ENCODE data around the gene TFAP2C.
"Not testable (repeated sequence)": the region's sequence is repeated elsewhere in the genome, so short reads cannot be mapped to it uniquely, and the experiment has no call there.

The TFAP2C gene

GRCh38 chr20:56653211-56653610 is 24.1 kb downstream of the TFAP2C start:
- DNase-seq (ENCODE audit: low read depth): no peak

- DNase-seq (ENCODE audit: low read depth): no peak
Measured at GRCh38 chr20:56656632-56657031, 27.5 kb downstream of the TFAP2C start.

- DNase-seq (ENCODE audit: low read depth): no peak
Measured at GRCh38 chr20:56657879-56658278, 28.8 kb downstream of the TFAP2C start.

GRCh38 chr20:56658341-56658947 is 29.3 kb downstream of the TFAP2C start:
- not testable (repeated sequence) for DNase-seq (ENCODE audit: low read depth)

GRCh38 chr20:56663660-56664059 is 34.6 kb downstream of the TFAP2C start:
- DNase-seq (ENCODE audit: low read depth): no peak

GRCh38 chr20:56664796-56665195 is 35.7 kb downstream of the TFAP2C start:
- DNase-seq (ENCODE audit: low read depth): no peak

- no peak for DNase-seq (ENCODE audit: low read depth)
Measured at GRCh38 chr20:56665806-56666205, 36.7 kb downstream of the TFAP2C start.

GRCh38 chr20:56673450-56673849 is 44.3 kb downstream of the TFAP2C start:
- DNase-seq (ENCODE audit: low read depth): no peak

GRCh38 chr20:56676001-56676400 is 46.9 kb downstream of the TFAP2C start:
- no peak for DNase-seq (ENCODE audit: low read depth)

GRCh38 chr20:56676679-56677078 is 47.6 kb downstream of the TFAP2C start:
- DNase-seq (ENCODE audit: low read depth): no peak

GRCh38 chr20:56683077-56683865 is 54.2 kb downstream of the TFAP2C start:
- no peak for DNase-seq (ENCODE audit: low read depth)

- DNase-seq (ENCODE audit: low read depth): no peak
Measured at GRCh38 chr20:56685879-56686278, 56.8 kb downstream of the TFAP2C start.

GRCh38 chr20:56687061-56687460 is 58.0 kb downstream of the TFAP2C start:
- no peak for DNase-seq (ENCODE audit: low read depth)

- DNase-seq (ENCODE audit: low read depth): no peak
Measured at GRCh38 chr20:56688106-56688505, 59.0 kb downstream of the TFAP2C start.
